ENCODE results near the gene XIAP.
A peak's percentile ranks its signal among the peaks of the same experiment; 100 is the strongest.
"Not testable (repeated sequence)": the region's sequence is repeated elsewhere in the genome, so short reads cannot be mapped to it uniquely, and the experiment has no call there.

The XIAP gene

DNA sequence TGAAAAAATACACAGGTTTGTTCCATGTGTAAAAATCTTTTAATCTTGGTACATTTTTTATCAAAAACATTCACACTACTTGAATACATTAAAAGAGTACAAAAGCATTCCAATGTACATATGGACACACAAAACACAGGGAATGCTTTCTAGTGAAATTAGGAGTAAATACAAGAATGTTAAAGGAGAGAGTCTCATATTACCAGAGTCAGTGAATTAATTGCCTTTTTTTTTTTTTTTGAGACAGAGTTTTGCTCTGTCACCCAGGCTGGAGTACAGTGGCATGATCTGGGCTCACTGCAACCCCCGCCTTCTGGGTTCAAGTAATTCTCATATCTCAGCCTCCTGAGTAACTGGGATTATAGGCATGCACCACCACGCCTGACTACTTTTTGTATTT, 17.0 kb downstream of the XIAP start:
- DNase-seq = no peak

DNA sequence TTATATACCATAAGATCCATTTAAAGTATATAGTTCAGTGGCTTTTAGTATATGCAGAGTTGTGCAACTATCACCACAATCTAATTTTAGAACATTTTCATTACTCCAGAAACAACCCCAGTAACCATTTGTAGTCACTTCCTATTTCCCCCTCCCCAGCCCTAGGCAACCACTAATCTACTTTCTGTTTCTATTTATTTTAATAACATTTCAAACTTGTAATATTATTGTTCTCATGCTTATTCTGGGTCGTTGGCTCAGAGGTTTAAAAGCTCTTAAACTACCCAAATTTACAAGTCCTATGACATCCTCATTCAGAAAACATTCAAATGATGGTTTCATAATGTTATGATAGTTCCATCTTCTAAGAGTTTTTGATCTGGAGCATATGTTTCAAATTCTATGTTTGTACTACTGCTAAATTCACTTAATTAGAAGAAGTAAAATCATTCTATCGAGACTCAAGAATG, 18.4 kb downstream of the XIAP start:
- DNase-seq = no peak

DNA sequence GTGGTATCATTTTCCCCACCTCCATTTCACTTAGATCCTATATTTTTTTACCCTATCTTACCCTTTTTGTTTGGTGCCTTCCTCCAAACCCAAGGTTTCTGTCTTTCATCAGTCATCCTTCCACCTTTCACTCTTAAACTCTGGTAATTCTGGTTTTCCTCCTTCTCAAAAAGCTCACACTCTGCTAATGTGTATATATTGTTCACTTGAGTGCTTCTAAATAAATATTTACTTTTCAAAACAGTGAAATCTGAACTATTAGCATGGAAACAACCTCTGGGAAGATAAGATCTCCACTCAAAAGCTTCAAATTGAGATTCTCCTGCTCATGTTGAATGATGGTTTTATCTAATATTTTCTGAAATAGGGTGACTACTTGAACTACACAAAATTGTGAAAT, 21.5 kb downstream of the XIAP start:
- DNase-seq = no peak

DNA sequence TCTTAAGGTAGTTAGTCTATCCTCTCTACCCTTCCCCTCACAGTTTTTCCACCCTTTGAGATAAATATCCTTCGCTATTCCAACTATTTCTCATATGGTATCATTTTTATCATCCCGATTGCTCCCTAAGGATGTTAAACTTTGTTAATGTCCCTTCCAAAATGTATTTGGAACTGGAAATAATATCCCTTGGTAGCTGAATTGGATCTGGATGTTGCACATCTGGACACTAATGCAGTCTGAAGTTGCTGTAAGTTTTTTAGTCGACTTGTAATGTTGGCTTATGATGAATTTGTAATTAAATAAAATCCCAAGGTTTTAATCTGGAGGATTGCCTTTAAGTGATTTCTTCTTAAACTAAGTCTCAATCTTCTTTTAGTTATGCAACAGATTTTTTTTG, 22.5 kb downstream of the XIAP start:
- DNase-seq = no peak

DNA sequence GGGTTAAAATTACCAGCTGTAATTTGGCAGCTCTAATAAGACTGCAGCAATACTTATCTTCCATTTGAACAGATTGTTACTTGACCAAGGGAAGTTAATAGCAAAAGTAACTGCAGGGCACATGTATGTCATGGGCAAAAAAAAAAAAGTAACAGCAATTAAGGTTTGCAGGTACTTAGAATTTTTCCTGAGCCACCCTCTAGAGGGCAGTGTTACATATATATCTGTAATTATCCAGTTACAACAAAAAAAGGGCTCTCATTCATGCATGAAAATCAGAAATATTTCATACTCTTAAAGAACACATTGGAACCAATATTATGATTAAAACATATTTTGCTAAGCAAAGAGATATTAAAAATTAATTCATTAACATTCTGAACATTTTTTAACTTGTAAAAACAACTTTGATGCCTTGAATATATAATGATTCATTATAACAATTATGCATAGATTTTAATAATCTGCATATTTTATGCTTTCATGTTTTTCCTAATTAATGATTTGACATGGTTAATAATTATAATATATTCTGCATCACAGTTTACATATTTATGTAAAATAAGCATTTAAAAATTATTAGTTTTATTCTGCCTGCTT, 25.1 kb downstream of the XIAP start:
- peak; percentile 36 for DNase-seq

DNA sequence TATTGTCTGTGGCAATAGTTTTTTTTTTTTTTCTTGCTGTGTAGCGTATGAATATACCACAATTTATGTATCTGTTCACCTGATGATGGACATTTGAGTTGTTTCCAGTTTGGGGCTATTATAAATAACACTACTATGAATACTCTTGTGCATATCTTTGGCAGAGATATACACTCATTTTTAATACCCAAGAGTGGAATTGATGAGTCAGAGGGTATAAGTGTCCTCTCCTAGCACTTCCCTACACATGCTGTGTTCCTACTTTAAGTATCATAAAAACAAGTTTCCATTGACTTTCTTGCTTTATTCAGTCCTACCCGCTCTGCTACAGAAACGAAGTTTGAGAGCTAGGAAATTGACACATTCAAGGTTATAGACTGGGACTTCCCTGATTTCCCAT, 39.8 kb downstream of the XIAP start:
- DNase-seq = no peak

DNA sequence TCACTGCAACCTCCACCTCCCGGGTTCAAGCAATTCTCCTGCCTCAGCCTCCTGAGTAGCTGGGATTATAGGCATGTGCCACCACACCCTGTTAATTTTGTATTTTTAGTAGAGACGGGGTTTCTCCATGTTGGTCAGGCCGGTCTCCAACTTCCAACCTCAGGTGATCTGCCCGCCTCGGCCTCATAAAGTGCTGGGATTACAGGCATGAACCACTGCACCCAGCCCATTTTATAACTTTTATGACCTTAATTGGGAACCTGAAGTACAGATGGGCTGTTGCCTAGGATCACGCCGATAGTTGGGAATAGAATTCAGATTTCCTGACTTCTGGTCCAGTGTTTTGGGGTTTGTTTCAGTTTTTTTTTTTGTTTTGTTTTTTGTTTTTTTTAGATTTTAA, 43.4 kb downstream of the XIAP start:
- not testable (repeated sequence) for DNase-seq

DNA sequence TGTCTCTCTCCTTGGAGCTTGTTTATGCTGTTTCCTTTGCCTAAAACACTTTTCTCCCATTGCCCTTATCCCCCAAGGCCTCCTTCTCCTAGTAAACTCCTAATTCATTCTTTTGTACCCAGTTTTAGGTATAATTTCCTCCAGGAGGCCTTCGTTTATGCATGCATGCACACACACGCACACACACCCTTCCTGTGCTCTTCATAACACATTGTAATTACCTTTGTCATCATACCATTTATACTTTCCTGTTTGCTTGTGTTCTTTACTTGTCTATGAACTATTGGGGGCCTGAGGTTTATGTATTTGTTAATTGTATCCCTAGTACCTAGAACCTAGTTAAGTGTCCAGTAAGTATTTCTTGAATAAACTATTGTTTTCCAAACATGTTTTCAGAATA, 45.5 kb downstream of the XIAP start:
- no peak for DNase-seq

DNA sequence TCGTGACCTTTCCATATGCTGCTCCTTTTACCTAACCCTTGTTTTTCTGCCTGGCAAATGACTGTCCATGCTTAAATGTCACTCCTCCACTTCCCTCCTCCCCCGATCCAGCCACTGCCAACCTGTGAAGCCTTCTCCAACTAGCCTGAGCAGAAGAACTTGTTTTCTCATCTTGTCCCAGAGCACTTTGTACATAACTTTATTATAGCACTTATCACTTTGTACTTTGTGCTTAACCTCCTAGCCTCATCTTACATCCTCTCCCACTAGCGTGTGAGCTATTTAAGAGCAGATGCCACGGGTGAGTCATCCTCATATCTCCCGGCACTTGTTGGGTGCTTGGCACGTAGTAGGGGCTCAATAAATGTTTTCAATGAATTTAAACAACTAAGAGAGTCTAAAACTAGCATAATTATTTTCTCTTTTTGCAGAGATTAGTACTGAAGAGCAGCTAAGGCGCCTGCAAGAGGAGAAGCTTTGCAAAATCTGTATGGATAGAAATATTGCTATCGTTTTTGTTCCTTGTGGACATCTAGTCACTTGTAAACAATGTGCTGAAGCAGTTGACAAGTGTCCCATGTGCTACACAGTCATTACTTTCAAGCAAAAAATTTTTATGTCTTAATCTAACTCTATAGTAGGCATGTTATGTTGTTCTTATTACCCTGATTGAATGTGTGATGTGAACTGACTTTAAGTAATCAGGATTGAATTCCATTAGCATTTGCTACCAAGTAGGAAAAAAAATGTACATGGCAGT, 46.9 kb downstream of the XIAP start:
- DNase-seq = no peak

DNA sequence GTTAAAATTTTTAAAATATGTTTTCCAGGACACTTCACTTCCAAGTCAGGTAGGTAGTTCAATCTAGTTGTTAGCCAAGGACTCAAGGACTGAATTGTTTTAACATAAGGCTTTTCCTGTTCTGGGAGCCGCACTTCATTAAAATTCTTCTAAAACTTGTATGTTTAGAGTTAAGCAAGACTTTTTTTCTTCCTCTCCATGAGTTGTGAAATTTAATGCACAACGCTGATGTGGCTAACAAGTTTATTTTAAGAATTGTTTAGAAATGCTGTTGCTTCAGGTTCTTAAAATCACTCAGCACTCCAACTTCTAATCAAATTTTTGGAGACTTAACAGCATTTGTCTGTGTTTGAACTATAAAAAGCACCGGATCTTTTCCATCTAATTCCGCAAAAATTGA, 49.7 kb downstream of the XIAP start:
- DNase-seq = no peak

DNA sequence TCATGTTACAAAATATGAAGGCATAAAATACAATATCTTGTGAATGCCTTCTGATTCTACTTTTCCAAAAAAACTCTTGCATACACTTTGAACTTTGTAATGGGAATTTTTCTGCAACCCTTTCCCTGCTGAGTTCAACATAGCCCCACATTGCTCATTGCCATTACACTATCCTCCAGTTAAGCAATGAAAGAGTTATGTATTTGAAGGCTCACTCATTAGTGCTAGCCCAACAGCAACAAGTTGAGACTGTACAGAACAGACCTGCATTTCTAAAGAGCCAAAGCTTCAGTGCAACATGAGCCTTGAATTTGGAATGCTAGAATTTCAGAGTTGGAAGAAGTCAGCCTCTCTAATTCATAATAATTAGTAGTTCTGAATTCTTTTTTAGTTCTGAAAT, 57.2 kb downstream of the XIAP start:
- no peak for DNase-seq

DNA sequence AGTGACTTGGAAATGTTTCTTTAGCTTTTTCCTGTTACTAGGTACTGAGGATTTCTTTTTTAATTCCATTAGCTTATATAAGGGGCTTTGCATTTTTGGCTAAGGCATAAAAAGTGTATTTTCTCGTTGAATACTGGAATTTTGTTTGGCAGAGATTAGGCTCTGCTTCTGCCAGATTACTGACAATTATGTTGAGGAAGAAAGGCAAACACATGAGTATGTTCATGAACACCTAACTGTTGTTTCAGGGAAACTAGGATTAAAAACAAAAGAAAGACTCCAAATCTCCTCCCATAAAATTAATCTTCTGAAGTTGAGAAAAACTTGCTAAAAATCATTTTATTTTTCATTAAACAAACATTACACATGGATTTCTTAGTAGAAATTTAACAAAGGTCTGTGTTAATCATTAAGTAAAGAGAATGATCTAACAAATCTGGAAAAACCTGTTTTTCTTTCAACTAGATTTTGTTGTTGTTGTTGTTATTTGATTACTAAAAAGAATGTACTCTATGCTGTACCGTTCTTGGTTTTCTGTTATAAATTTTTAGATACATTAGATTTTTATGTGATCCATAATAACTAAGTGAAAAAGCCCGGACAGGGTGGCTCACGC, 58.4 kb downstream of the XIAP start:
- no peak for DNase-seq

DNA sequence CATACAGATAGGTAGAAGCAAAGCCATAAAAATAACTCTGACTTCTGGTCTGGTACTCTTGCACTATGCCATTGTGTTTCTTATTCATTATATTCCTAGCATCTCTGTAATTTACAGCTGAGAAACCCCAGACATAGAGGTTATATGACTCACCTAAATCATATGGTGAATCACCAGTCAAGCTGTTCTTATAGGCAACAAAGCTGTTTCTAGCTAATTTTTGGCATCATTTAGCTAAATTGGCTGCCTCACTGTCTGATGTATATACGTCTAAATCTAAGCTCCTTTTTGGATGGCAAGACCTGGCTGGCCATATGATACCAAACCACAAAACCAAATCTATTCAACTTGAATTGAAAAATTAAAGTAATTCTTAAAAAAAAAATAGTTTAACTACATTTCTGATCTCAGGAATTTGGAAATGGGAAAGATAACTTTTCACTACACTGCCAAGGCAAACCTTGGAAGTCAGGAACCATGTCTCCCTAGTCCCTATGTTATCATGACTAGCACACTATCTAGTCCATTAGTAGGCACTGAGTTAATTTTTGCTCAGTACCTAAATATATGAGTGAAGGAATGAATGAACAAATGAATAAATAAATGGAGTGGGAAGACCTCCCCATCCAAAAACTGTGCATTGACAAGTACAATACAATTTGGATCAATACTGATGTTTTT, 60.4 kb downstream of the XIAP start:
- peak; percentile 43 for DNase-seq

DNA sequence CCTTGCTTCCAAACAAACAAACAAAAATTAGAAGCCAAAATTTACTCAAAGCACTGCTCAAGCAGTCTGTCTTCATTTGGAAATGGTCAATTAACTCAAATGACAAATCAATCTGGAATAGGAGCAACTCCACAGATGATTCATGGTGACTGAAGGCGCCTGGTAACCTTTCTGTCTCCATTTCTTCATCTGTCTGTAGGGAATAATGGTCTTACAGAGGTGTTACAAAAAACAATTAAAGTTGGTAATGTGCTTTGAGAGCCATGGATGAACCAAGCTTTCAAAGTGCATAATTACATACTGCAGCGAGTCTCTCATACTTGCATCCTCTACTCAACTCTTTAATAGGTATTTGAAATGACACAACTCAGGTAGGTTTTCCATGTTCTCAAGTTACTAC, 63.4 kb downstream of the XIAP start:
- DNase-seq = no peak

DNA sequence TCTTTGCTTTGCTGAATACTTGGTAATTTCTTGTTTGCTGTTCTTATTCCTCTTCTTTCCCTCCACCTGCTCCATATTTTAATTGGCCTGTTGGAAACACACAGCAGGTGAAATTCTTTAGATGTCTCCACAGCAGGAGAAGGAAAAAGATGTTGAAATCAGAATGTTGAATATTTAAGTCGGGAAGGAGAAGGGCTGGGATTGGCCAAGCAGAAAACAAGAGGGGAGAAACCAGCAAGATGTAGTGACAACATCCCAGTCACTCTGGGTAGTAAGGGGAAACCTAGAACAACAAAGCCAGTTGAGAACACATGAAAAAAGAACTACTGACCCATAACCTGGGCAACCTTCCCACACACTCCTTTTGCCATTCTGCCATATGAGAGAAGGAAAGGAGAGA, 64.3 kb downstream of the XIAP start:
- no peak for DNase-seq

DNA sequence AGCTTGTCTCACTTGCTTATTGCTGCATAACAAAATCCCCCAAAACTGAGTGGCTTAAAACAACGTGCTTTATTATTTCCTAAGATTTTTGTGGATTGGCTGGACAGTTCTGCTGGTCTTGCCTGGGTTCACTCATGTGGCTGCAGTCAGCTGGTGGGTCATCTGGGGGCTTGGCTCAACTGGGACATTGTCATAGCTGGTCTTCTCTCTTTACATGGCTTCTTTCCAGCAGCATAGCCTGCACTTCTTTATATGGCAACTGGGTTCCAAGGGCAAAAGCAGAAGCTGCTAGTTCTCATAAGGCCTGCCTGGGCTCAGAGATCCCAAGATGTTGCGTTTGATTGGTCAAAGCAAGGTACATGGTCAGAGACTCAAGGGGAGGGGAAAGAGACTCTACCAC, 68.0 kb downstream of the XIAP start:
- DNase-seq = no peak

DNA sequence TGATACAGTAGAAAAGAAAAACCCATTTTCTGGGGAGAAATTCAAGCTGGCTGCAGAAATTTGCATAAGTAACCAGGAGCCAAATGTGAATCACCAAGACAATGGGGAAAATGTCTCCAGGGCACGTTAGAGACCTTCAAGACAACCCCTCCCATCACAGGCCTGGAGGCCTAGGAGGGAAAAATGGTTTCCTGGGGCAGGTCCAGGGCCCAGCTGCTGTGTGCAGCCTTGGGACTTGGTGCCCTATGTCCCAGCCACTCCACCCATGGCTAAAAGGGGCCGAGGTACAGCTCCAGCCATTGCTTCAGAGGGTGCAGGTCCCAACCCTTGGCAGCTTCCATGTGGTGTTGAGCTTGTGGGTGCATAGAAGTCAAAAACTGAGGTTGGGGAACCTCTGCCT, 72.2 kb downstream of the XIAP start:
- not testable (repeated sequence) for DNase-seq

DNA sequence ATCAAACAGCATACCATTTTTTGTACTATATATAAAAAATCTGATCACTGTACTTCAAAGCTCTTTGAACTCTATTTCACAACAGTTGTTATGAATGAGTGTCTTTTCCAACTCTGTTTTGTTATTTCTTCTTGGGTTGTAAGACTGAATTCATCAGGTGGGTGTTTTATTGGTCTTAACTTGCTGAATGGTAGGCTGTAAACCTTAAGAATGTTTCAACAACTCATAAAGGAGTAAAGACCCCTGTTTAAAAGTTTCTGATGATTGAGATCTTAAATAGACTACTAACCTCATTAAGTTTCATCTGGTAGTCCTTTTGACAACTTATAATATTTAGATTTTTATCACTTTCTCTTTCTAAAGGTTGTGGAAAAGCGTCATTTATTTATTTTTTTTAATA, 83.2 kb downstream of the XIAP start:
- DNase-seq = no peak

DNA sequence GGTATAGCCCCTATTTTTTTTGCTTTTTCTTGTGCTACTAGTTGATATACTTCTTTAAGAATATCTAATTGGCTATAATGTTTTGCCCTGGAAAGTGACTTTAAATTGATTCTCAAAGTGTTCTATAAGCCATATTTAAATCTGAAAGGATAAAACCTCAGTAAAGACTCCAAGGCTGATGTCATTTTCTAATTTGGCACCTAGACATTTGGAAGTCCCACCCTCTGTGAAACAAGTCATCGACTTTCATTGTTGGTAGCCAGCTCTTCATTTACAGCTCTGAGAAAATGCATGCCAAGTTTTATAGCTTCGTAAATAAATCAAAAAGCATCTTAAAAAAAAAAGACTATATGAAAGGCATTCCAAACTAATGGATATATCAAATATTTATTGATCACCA, 83.6 kb downstream of the XIAP start:
- no peak for DNase-seq

DNA sequence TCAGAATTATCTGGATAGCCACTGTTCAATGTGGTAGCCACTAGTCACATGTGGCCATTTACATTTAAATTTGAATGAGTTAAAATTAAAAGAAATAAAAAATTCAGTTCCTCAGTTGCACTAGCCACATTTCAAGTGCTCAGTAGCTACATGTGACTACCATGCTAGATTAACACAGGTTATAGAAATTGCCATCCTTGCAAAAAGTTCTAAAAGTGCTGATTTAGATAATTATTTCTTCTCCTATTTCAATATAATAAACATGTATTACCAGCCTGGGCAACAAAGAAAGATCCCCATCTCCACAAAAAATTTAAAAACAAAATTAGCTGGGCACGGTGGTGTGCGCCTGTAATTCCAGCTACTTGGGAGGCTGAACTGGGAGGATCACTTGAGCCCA, 90.0 kb downstream of the XIAP start:
- no peak for DNase-seq

DNA sequence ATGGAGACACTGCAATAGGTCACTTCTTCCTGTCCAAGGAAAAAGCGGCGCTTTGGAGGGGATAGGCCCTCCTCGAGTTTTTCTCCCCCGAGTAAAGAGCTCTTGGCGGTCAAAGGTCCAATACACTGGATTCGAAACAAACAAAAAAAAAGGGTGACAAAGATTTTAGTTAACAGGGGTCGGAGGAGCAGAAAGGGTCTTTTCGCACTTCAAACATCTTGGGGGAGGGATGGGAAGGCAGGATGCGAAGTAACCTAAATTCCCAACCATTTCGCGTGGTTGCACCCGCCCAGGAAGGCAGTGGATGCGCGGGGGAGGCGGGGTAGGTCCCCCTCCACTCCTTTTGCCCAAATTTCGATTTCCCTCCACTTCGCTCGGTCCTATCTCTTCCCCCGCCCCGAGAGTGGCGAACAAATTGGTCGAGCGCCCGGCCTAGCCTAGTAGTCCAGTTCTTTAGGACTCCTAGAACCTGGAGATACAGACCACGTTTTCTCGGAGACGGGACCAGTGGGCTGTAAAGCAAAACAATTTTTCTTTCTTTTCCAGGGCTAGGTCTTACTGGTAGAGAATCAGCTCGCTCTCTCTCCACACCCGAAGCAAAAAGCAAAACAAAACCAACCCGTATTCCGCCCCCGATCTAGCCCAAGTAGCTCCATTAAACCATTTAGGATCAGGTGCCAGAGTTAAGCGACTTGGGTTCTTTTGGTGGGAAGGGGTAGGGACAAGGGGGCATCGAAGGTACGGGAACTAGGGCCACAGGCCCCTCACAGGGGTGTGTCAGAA, 99.6 kb downstream of the XIAP start:
- no peak for DNase-seq

DNA sequence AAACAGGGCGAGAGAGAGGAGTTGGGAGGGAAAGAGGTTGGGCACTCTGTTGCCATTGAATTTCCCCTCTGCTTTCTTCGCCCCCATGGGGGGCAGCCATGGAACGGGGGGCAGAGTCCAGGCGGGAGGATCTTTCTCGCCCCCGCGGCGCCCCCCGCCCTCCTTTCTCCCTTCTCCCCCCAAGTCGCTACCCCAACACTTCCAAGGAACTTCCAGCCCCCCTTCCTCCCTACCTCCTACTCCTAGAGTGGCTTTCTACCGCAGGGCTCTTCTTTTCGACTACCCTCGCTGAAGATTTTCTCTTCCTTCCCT, 101.1 kb downstream of the XIAP start:
- no peak for DNase-seq

DNA sequence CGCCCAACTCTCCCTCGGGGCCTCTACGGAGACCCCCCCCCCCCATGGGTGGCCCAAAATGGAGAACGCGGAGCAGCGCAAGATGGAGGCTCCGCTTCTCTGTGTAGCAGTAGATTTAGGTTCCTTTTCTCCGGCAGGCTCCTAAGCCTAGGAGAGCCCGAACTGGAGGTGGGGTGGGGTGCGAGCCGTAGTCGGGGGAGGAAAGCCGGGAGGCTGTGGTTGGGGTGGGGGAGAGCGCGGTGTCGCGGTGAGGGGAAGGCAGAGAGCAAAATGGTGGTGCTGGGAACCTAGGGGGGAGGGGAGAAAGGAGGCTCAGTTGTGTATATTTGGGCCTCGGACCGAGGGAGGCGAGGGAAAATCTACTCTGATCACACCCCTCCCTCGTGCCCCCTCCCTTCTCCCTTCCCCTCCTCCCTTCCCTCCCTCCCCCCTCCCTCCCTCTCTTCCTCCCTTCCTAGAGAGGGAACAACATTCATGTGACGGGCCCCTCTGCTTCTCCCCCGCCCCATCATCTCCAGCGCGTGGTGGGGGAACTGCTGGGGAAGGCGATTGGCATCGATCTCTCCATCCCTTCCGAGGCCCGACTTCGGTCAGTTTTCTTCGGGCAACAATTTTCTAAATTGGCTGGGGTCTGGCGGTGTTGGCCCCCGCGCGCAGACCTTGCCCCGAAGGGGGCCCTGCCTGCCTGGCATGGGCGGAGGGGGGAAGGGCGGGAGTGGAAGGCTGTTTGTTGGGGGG, 101.6 kb downstream of the XIAP start, which contains the start of gene STAG2:
STAG2 (plus strand) TSS at position 439 of the 738 bp plus-strand sequence. CDS start 60,922 bp downstream, outside the sequence.
- peak; percentile 73 for DNase-seq
